ENCODE data around the gene P3H2.
"Not testable (repeated sequence)": the region's sequence is repeated elsewhere in the genome, so short reads cannot be mapped to it uniquely, and the experiment has no call there.

P3H2 gene, protein sequence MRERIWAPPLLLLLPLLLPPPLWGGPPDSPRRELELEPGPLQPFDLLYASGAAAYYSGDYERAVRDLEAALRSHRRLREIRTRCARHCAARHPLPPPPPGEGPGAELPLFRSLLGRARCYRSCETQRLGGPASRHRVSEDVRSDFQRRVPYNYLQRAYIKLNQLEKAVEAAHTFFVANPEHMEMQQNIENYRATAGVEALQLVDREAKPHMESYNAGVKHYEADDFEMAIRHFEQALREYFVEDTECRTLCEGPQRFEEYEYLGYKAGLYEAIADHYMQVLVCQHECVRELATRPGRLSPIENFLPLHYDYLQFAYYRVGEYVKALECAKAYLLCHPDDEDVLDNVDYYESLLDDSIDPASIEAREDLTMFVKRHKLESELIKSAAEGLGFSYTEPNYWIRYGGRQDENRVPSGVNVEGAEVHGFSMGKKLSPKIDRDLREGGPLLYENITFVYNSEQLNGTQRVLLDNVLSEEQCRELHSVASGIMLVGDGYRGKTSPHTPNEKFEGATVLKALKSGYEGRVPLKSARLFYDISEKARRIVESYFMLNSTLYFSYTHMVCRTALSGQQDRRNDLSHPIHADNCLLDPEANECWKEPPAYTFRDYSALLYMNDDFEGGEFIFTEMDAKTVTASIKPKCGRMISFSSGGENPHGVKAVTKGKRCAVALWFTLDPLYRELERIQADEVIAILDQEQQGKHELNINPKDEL

GRCh38 chr3:190120269-190121060 lies at the start of gene P3H2:
Gene P3H2, minus strand, starts transcription at chr3:190120897. Its CDS starts 166 bp downstream, at chr3:190120731.
- peak; percentile 68 for DNase-seq

DNA sequence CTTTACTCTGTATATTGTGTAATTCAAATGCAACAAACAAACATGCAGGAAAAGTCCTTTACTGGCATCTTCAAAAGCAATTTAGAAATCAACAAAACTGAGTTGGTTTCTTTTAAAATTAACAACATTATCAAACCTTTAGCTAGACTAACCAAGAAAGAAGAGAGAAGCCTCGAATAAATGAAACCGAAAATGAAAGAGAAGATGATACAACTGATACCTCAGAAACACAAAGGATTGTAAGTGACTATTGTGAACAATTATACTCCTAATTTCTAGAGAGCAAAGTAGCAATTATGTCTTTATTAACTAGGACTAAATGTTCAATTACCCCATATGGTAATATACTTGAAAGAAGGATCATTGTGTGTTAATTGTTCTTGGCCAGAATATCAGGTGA lies 49.2 kb upstream of the P3H2 start:
- no peak for DNase-seq

DNA sequence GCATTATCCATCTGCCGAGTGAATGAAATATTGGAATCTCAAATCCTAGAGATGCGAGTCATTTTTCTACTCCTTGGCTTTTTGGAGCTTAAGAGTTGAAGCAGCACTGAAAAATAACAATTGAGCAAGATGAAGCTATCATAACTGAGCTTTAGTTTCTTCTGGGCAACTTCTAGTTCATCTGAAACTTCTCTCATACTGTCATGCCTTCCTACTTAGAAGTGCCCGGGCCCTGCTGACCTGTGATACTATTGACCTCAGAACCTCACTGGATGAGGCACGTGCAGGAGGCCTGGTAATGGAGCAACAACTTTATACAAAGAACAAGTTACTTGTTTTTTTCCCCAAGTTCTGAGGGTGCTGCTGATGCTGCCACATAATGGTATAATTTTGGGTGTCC lies 48.5 kb upstream of the P3H2 start:
- no peak for DNase-seq

GRCh38 chr3:190167936-190168680 lies 47.4 kb upstream of the P3H2 start:
- DNase-seq, result no peak

DNA sequence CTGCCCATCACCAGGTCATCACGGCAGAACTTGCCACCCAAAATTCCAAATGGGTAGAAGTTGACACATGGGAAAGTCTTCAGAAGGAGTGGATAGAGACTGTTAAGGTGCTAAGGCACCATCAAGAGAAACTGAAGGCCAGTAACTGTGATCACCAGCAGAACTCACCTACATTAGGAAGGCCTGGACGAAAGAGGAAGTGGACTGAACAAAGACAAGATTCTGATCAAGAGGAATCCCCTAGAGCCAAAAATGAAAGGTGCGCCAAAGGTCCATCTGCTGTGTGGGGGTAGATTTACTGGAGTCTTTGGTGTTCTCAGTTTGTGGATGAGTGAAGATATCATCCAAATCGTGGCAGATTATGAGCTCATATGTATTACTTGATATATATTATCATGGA lies 46.3 kb upstream of the P3H2 start:
- no peak for DNase-seq

GRCh38 chr3:190165253-190165652 lies 44.6 kb upstream of the P3H2 start:
- no peak for DNase-seq

GRCh38 chr3:190162013-190162412 lies 41.3 kb upstream of the P3H2 start:
- DNase-seq, result not testable (repeated sequence)

DNA sequence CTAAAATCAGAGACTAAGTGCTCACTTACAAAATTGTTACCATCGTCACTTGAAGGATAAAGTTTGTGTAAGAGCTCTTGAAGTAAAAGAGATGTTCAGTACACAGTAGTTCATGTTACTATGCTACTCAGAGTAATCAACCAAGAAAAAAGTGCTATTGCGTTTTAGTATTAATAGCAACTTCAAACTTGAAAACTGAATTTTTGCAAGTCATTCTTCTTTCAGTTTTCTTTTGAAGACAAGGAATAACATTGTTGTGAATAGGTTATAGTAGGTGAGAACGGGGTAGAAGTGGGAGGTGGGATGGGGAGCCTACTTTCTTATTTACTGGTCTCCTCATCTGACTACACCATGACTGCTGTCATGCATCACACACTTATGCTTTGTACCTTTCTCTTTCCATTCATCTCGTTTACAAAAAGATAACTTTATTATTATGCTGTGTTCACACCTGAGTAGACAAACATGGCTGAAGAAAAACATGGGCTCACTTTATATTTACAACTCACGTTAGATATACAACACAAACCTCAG lies 39.3 kb upstream of the P3H2 start:
- no peak for DNase-seq

GRCh38 chr3:190158261-190158660 lies 37.6 kb upstream of the P3H2 start:
- no peak for DNase-seq

- no peak for DNase-seq
Observed at GRCh38 chr3:190155752-190156151, 35.1 kb upstream of the P3H2 start.

DNA sequence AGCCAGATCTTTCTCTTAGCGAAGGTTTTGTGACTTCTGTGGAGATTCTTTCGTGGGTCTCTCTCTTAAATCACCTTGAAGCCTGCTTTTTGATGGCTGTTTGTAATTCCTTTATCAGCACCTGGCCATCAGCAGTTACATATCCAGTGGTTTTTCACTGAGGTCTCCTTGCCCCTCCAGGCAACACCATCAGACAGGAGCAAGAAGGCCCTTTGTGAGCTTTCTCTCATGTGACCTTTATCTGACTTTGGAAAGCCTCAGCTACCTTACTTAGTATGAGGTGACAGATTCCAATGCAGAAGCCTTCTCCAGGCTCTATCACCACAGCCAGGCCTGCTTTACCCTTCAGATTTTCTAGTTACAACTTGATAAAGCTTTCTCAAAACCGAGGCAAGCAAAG lies 30.0 kb upstream of the P3H2 start:
- no peak for DNase-seq

GRCh38 chr3:190149830-190150619 lies 29.3 kb upstream of the P3H2 start:
- not testable (repeated sequence) for DNase-seq

GRCh38 chr3:190144793-190145192 lies 24.1 kb upstream of the P3H2 start:
- DNase-seq, result not testable (repeated sequence)

- no peak for DNase-seq
Observed at GRCh38 chr3:190142041-190142440, 21.3 kb upstream of the P3H2 start.

DNA sequence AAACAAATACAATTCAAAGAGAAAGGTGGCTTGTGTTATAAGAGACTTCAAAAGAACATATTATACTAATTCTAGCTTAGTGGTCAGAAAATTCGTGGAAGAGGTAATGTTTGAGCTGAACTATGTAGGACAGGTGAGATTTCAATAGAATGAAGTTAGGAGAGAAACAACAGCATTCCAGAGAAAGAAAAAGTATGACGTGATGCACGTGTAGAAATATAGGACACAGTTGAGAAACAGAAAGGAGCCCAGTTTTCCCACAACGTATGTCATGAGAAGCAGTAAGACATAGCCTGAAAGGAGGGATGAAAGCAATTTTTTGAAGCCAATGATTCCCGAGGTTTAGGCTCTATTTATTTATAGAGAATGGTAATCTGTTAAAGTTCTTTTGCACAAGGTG lies 18.7 kb upstream of the P3H2 start:
- no peak for DNase-seq

GRCh38 chr3:190132371-190132770 lies 11.7 kb upstream of the P3H2 start:
- DNase-seq, result no peak

GRCh38 chr3:190131329-190131728 lies 10.6 kb upstream of the P3H2 start:
- DNase-seq, result no peak

GRCh38 chr3:190130696-190131095 lies 10.0 kb upstream of the P3H2 start:
- no peak for DNase-seq

- DNase-seq, result no peak
Observed at GRCh38 chr3:190130037-190130436, 9.3 kb upstream of the P3H2 start.

GRCh38 chr3:190127797-190128196 lies 7.1 kb upstream of the P3H2 start:
- no peak for DNase-seq

- no peak for DNase-seq
Observed at GRCh38 chr3:190127195-190127594, 6.5 kb upstream of the P3H2 start.
